ENCODE measurements around the gene CCDC188.

The CCDC188 gene

GRCh38 chr22:20126284-20127029 is 24.4 kb downstream of the CCDC188 start:
- Histone ChIP-seq H3K36me3 (ENCODE audit: control insufficient read depth in 2 of 2, insufficient read depth in 1 of 2, low read length in 2 of 2) (peaks cover 17 to 68% of the 10 kb centered on the region in 2 experiments; a peak in 2 of 3 replicates), H3K4me3 (ENCODE audit: low read depth, low read length) (no peak overlapping the region), H3K9me3 (ENCODE audit: control insufficient read depth, insufficient read depth, low read depth, low read length) (no peaks in the 10 kb centered on the region), H3K4me1 (ENCODE audit: control insufficient read depth, insufficient read depth, low read length) (no peaks in the 10 kb centered on the region), H3K27ac (ENCODE audit: extremely low read depth, low read depth, low read length) (no peak overlapping the region)
- ChIA-PET POLR2A (interaction anchor here (0.7 to 4.9 kb wide), 4 partner anchors 8 to 136 kb away, joined by 3 to 62 read pairs (median 3); partner anchors contain the start of genes RANBP1 and TRMT2A), CTCF (interaction anchor here (1.3 kb wide), 1 partner anchor 9 kb away, joined by 3 read pairs; no protein-coding TSS in a partner anchor)
- 0 out of 2 replicates have a peak, but pooled peaks have one; percentile 26 for TF ChIP-seq ZFHX2 (tag by site-specific recombination; conservative IDR thresholded peaks at IDR 0.05)
- TF ChIP-seq ZNF398 (tag by site-specific recombination; IDR thresholded peaks at IDR 0.05): no peak
- TF ChIP-seq ZIC2 (tag by site-specific recombination; IDR thresholded peaks at IDR 0.05): 0 out of 2 replicates have a peak, but pooled peaks have one; percentile 9
- TF ChIP-seq ZFP37 (tag by site-specific recombination; IDR thresholded peaks at IDR 0.05): no peak
- TF ChIP-seq GLIS1 (tag by site-specific recombination; IDR thresholded peaks at IDR 0.05): peak; percentile 35; the same call in 1 of the 2 replicates
- TF ChIP-seq ZNF175 (tag by site-specific recombination; IDR thresholded peaks at IDR 0.05): no peak
- TF ChIP-seq ZBTB17 (tag by site-specific recombination; IDR thresholded peaks at IDR 0.05): peak; percentile 51
- TF ChIP-seq KLF9 (tag by site-specific recombination; IDR thresholded peaks at IDR 0.05; ENCODE audit: low read depth): no peak
- peak; percentile 16; the same call in 1 of the 2 replicates for TF ChIP-seq ZNF394 (tag by site-specific recombination; IDR thresholded peaks at IDR 0.05; ENCODE audit: borderline replicate concordance)

- TF ChIP-seq ZNF391 (tag by site-specific recombination; IDR thresholded peaks at IDR 0.05; ENCODE audit: borderline replicate concordance, low read depth) (no peak), EGR2 (tag by site-specific recombination; IDR thresholded peaks at IDR 0.05; ENCODE audit: low read depth) (no peak), BCL6B (tag by site-specific recombination; IDR thresholded peaks at IDR 0.05) (no peak), ZNF18 (tag by site-specific recombination; IDR thresholded peaks at IDR 0.05) (no peak), ZFHX2 (tag by site-specific recombination; conservative IDR thresholded peaks at IDR 0.05) (no peak), ZNF174 (tag by site-specific recombination; IDR thresholded peaks at IDR 0.05) (no peak), HIC1 (tag by site-specific recombination; IDR thresholded peaks at IDR 0.05) (peak; percentile 51; the same call in 1 of the 2 replicates), KLF9 (tag by site-specific recombination; IDR thresholded peaks at IDR 0.05; ENCODE audit: low read depth) (peak; percentile 16; the same call in 1 of the 2 replicates), ZNF501 (tag by site-specific recombination; IDR thresholded peaks at IDR 0.05) (no peak)
- H3K27ac ChIP-seq (ENCODE audit: extremely low read depth, low read depth, low read length): no peak overlapping the region
- no peaks in the 10 kb centered on the region for H3K9me3 ChIP-seq (ENCODE audit: control insufficient read depth, insufficient read depth, low read depth, low read length)
- CTCF ChIA-PET: interaction anchor here (1.3 kb wide), 1 partner anchor 8 kb away, joined by 3 read pairs; no protein-coding TSS in a partner anchor
- no peaks in the 10 kb centered on the region for H3K4me1 ChIP-seq (ENCODE audit: control insufficient read depth, insufficient read depth, low read length)
- peaks cover 26 to 78% of the 10 kb centered on the region in 2 experiments; a peak in 2 of 3 replicates for H3K36me3 ChIP-seq (ENCODE audit: control insufficient read depth in 2 of 2, insufficient read depth in 1 of 2, low read length in 2 of 2)
- no peak overlapping the region for H3K4me3 ChIP-seq (ENCODE audit: low read depth, low read length)
- POLR2A ChIA-PET: interaction anchor here (1.0 to 1.2 kb wide), 2 partner anchors 8 to 9 kb away, joined by 3 read pairs; partner anchors contain the start of gene TRMT2A
These were observed 25.4 kb downstream of the CCDC188 start for GRCh38 chr22:20125201-20126174.
